ENCODE measurements around the gene SDHAF1.

SDHAF1 gene

GRCh38 chr19:35988824-35989223 lies 6.2 kb upstream of the SDHAF1 start:
- no peak overlapping the region for H3K27ac ChIP-seq (ENCODE audit: low read depth, low read length)
- H3K9ac ChIP-seq (ENCODE audit: low read length), result no peak overlapping the region
- no peaks in the 10 kb centered on the region for H3K4me1 ChIP-seq (ENCODE audit: insufficient read depth, low read length)
- H3K4me3 ChIP-seq (ENCODE audit: low read depth in 1 of 2, low read length in 2 of 2), result no peak overlapping the region
- H3K36me3 ChIP-seq (ENCODE audit: insufficient read depth, low read length), result no peaks in the 10 kb centered on the region
- no peaks in the 10 kb centered on the region for H3K9me3 ChIP-seq (ENCODE audit: low read length)
- peaks cover 8 to 21% of the 10 kb centered on the region in 2 donors for H3K27me3 ChIP-seq (ENCODE audit: control insufficient read depth in 1 of 2, insufficient read depth in 2 of 2, low read length in 2 of 2)

- H3K9me3 ChIP-seq (ENCODE audit: low read length), result no peaks in the 10 kb centered on the region
- no peaks in the 10 kb centered on the region for H3K4me1 ChIP-seq (ENCODE audit: insufficient read depth, low read length)
- no peak overlapping the region for H3K27ac ChIP-seq (ENCODE audit: low read depth, low read length)
- H3K36me3 ChIP-seq (ENCODE audit: insufficient read depth, low read length), result no peaks in the 10 kb centered on the region
- H3K4me3 ChIP-seq (ENCODE audit: low read depth in 1 of 2, low read length in 2 of 2), result no peak overlapping the region
- no peak overlapping the region for H3K9ac ChIP-seq (ENCODE audit: low read length)
- H3K27me3 ChIP-seq (ENCODE audit: control insufficient read depth in 1 of 2, insufficient read depth in 2 of 2, low read length in 2 of 2), result peaks cover 8 to 21% of the 10 kb centered on the region in 2 donors
These were observed 4.8 kb upstream of the SDHAF1 start for GRCh38 chr19:35990156-35990555.

DNA sequence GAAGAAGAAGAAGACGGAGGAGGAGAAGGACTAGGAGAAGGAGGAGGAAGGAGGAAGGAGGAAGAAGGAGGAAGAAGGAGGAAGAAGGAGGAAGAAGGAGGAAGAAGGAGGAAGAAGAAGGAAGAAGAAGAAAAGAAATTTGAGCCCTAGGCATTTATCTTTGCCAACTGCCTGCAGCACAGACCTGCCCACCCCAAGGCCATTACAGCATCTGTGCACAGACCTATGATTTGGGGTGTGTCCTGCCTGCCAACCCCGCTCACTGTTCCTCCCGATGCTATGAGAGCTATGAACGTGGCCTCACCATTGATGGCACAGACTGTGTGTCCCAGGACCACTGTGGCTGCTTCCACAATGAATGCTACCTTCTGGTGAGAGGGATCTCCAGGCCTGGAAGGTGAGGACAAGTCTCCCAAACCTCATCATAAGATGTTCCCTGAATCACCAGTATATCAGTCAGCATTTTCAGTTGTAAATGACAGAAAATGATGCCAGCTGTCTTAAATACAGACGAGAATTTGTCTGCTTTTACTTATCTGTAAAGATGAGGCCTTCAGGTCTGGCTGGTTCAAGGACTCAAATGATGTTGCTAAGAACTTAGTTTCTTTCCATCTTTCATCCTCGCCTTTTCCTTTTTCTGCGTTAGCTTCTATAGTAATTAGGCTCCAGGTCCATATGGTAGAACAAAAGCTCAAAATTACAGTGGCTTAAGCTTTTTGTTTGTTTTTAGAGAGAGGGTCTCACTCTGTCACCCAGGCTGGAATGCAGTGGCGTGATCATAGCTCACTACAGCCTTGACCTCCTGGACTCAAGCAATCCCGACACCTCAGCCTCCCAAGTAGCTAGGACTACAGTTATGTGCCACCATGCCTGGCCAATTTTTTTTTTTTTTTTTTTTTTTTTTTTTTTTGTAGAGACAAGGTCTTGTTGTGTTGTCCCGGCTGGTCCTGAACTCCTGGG lies 3.9 kb upstream of the SDHAF1 start:
- Histone ChIP-seq H3K4me1 (ENCODE audit: insufficient read depth, low read length) (peaks cover 4% of the 10 kb centered on the region), H3K4me3 (ENCODE audit: low read depth in 1 of 2, low read length in 2 of 2) (no peak overlapping the region), H3K9me3 (ENCODE audit: low read length) (no peaks in the 10 kb centered on the region), H3K27ac (ENCODE audit: low read depth, low read length) (no peak overlapping the region), H3K9ac (ENCODE audit: low read length) (no peak overlapping the region), H3K27me3 (ENCODE audit: control insufficient read depth in 1 of 2, insufficient read depth in 2 of 2, low read length in 2 of 2) (peaks cover 5 to 18% of the 10 kb centered on the region in 2 donors), H3K36me3 (ENCODE audit: insufficient read depth, low read length) (no peaks in the 10 kb centered on the region)

DNA sequence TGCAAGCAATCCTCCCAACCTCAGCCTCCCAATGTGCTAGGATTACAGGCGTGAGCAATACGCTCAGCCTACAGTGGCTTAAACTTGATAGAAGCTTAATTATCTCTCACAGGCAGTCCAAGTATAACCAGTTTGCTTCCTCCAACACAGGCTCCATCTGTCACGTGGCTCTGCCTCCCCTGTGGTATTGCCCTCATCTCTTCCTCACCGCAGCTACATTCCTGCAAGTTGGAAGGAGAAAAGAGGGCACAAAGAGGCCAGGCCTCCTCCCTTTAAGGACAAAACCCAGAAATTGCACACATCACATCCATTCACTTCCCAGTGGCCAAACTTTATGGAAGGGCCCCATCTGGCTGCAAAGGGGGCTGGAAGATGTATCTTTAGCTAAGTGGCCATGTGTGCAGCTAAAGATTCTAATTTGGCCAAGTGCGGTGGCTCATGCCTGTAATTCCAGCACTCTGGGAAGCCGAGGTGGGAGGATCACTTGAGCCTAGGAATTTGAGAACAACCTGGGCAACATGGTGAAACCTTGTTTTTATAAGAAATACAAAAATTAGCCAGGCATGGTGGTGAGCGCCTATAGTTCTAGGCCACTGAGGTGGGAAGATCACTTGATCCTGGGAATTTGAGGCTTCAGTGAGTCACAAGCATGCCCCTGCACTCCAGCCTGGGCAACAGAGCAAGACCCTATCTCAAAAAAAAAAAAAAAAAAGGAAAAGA lies 3.1 kb upstream of the SDHAF1 start:
- H3K27ac ChIP-seq (ENCODE audit: low read depth, low read length), result no peak overlapping the region
- H3K9ac ChIP-seq (ENCODE audit: low read length), result no peak overlapping the region
- H3K9me3 ChIP-seq (ENCODE audit: low read length), result no peaks in the 10 kb centered on the region
- no peak overlapping the region for H3K4me3 ChIP-seq (ENCODE audit: low read depth in 1 of 2, low read length in 2 of 2)
- peaks cover 0 to 10% of the 10 kb centered on the region in 2 donors for H3K27me3 ChIP-seq (ENCODE audit: control insufficient read depth in 1 of 2, insufficient read depth in 2 of 2, low read length in 2 of 2)
- no peaks in the 10 kb centered on the region for H3K36me3 ChIP-seq (ENCODE audit: insufficient read depth, low read length)
- H3K4me1 ChIP-seq (ENCODE audit: insufficient read depth, low read length), result peaks cover 12% of the 10 kb centered on the region

DNA sequence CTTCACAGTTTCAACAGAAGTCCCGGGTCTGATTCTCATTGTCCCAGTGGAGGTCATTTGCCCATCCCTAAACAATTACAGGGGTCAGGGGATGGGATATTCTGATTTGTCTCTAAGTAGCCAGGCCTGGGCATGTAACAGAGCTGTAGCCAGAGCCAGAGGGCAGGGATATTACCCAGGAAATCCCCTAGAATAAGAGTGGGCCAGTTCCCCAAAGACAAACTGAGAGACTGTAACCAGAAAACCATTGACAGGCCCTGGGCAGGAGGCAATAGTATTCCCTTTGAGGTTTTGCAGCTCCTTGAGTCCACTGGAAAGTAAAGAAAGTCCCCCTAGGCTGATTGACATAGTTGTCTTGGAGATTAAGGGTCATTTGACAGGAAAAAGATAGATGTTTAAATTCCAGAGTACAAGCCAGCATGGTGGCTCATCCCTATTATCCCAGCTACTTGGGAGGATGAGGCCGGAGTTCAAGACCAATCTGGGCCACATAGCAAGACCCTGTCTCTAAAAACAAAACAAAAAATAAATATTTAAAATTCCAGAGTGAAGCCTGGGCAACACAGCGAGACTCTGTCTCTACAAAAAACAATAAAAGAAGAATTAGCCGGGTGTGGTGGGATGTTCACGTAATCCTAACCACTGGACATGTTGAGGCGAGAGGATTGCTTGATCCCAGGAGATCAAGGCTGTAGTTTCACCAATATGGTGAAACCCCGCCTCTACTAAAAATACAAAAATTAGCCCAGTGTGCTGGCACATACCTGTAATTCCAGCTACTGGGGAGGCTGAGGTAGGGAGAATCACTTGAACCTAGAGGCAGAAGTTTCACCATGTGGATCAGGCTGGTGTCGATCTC lies 1.9 kb upstream of the SDHAF1 start:
- no peaks in the 10 kb centered on the region for H3K27me3 ChIP-seq (ENCODE audit: control insufficient read depth in 1 of 2, insufficient read depth in 2 of 2, low read length in 2 of 2)
- no peaks in the 10 kb centered on the region for H3K9me3 ChIP-seq (ENCODE audit: low read length)
- H3K4me1 ChIP-seq (ENCODE audit: insufficient read depth, low read length), result peaks cover 12% of the 10 kb centered on the region
- no peak overlapping the region for H3K4me3 ChIP-seq (ENCODE audit: low read depth in 1 of 2, low read length in 2 of 2)
- no peak overlapping the region for H3K27ac ChIP-seq (ENCODE audit: low read depth, low read length)
- no peak overlapping the region for H3K9ac ChIP-seq (ENCODE audit: low read length)
- H3K36me3 ChIP-seq (ENCODE audit: insufficient read depth, low read length), result no peaks in the 10 kb centered on the region

DNA sequence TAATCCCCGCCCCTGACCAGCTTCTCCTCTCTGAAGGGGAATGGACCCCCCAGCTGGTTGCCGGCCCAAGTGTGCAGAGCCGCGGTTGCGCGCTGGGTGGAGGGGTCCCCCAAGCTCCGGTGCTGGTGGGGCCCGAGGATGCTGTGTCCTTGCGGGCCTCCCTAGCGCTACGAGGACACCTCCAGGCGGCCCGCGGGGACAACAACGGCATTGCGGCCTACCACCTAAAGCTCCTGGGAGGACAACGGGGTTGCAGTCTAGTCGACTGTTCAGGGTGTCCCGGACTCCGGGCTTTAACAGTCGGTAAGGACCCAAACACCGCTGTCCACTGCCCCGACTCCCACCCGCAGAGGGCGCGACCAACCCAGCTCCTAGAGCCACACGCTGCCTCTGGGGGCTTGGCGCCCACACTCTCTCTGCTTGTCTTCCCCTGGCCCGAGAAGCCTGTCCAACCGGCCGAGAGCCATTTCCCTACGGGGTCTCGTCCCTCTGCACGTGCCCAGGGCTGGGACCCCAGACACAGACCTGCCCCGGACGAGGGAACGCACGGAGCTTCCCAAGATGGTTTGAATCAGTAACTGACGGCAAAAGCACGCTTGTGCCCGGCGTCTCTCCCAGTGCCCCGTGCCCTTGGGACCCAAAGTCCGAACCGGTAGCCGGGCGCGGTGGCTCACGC lies 927 bp upstream of the SDHAF1 start:
- Histone ChIP-seq H3K9me3 (ENCODE audit: low read length) (no peaks in the 10 kb centered on the region), H3K36me3 (ENCODE audit: insufficient read depth, low read length) (no peaks in the 10 kb centered on the region), H3K4me3 (ENCODE audit: low read depth in 1 of 2, low read length in 2 of 2) (peak overlapping the region; percentile 17 to 90), H3K9ac (ENCODE audit: low read length) (no peak overlapping the region), H3K27me3 (ENCODE audit: control insufficient read depth in 1 of 2, insufficient read depth in 2 of 2, low read length in 2 of 2) (no peaks in the 10 kb centered on the region), H3K27ac (ENCODE audit: low read depth, low read length) (no peak overlapping the region), H3K4me1 (ENCODE audit: insufficient read depth, low read length) (peaks cover 18% of the 10 kb centered on the region)

GRCh38 chr19:35996777-35997176 lies 1.8 kb downstream of the SDHAF1 start:
- Histone ChIP-seq H3K36me3 (ENCODE audit: insufficient read depth, low read length) (peaks cover 9% of the 10 kb centered on the region), H3K9ac (ENCODE audit: low read length) (no peak overlapping the region), H3K27ac (ENCODE audit: low read depth, low read length) (no peak overlapping the region), H3K4me1 (ENCODE audit: insufficient read depth, low read length) (peaks cover 26% of the 10 kb centered on the region), H3K4me3 (ENCODE audit: low read depth in 1 of 2, low read length in 2 of 2) (peak overlapping the region in 1 of 2 donors; percentile 90), H3K27me3 (ENCODE audit: control insufficient read depth in 1 of 2, insufficient read depth in 2 of 2, low read length in 2 of 2) (no peaks in the 10 kb centered on the region), H3K9me3 (ENCODE audit: low read length) (no peaks in the 10 kb centered on the region)

GRCh38 chr19:36001605-36002004 lies 6.6 kb downstream of the SDHAF1 start:
- Histone ChIP-seq H3K27ac (ENCODE audit: low read depth, low read length) (no peak overlapping the region), H3K4me3 (ENCODE audit: low read depth in 1 of 2, low read length in 2 of 2) (no peak overlapping the region), H3K36me3 (ENCODE audit: insufficient read depth, low read length) (peaks cover 10% of the 10 kb centered on the region), H3K27me3 (ENCODE audit: control insufficient read depth in 1 of 2, insufficient read depth in 2 of 2, low read length in 2 of 2) (no peaks in the 10 kb centered on the region), H3K4me1 (ENCODE audit: insufficient read depth, low read length) (peaks cover 16% of the 10 kb centered on the region), H3K9me3 (ENCODE audit: low read length) (no peaks in the 10 kb centered on the region), H3K9ac (ENCODE audit: low read length) (no peak overlapping the region)

DNA sequence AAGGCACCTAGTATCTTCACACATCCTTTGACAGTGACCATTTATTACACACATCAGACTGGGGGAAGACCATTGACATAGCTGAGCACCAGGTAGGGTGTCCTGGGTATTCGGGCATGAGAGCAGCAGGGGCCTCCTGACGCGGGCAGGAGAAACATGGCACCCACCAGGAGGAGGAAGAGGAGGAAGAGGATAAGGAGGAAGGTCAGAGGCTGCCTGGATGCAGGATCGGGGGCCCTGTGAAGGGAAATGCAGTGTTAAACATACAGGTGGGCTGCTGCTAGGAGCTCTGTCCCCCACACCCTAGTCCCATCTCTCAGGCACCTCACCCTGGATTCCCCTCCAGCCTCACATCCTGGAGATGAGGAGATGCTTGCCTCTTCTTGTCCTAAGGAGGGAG lies 8.3 kb downstream of the SDHAF1 start:
- Histone ChIP-seq H3K4me1 (ENCODE audit: insufficient read depth, low read length) (peaks cover 14% of the 10 kb centered on the region), H3K9ac (ENCODE audit: low read length) (no peak overlapping the region), H3K4me3 (ENCODE audit: low read depth in 1 of 2, low read length in 2 of 2) (no peak overlapping the region), H3K9me3 (ENCODE audit: low read length) (no peaks in the 10 kb centered on the region), H3K27me3 (ENCODE audit: control insufficient read depth in 1 of 2, insufficient read depth in 2 of 2, low read length in 2 of 2) (no peaks in the 10 kb centered on the region), H3K27ac (ENCODE audit: low read depth, low read length) (no peak overlapping the region), H3K36me3 (ENCODE audit: insufficient read depth, low read length) (peaks cover 10% of the 10 kb centered on the region)

DNA sequence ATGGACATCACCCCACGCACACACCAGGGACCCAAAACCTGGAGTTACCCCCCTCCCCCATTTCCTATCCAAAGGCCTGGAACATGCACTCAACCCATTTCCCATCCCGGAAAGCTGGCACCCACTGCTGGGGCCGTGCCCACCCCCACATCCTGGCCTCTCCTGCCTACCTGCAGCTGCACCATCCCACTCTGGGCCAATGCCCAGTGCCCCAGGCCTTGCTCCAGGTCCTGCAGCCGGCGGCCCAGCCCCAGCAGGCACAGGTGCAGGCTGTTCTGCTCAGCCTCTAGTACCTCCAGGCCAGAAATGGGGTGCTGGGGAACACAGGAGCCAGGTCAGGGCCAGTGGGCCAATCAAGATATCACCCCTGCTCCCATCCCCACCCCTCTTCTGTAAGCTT lies 12.0 kb downstream of the SDHAF1 start:
- Histone ChIP-seq H3K4me3 (ENCODE audit: low read depth in 1 of 2, low read length in 2 of 2) (no peak overlapping the region), H3K9ac (ENCODE audit: low read length) (no peak overlapping the region), H3K27ac (ENCODE audit: low read depth, low read length) (no peak overlapping the region), H3K9me3 (ENCODE audit: low read length) (no peaks in the 10 kb centered on the region), H3K4me1 (ENCODE audit: insufficient read depth, low read length) (peaks cover 11% of the 10 kb centered on the region), H3K27me3 (ENCODE audit: control insufficient read depth in 1 of 2, insufficient read depth in 2 of 2, low read length in 2 of 2) (no peaks in the 10 kb centered on the region), H3K36me3 (ENCODE audit: insufficient read depth, low read length) (no peaks in the 10 kb centered on the region)
